Mesodermal cell (in vitro differentiated cells): ENCODE measurements around the gene IKZF5.
A peak's percentile ranks its signal among the peaks of the same experiment; 100 is the strongest.

ENCODE experiments used
- H3K27ac ChIP-seq: 2 replicates; pipeline ENCODE4 v1.7.0; 2013; ENCODE audit warnings: mild to moderate bottlenecking, low read depth, low read length, moderate library complexity; ENCODE audit not compliant: severe bottlenecking
- H3K36me3 ChIP-seq: 2 replicates; pipeline ENCODE4 v1.7.1; 2013; ENCODE audit warnings: mild to moderate bottlenecking, low read length, moderate library complexity; ENCODE audit not compliant: control insufficient read depth, insufficient read depth
- H3K4me1 ChIP-seq: one replicate; pipeline ENCODE4 v1.7.1; 2013; ENCODE audit warnings: mild to moderate bottlenecking, low read length; ENCODE audit not compliant: insufficient read depth, control insufficient read depth, poor library complexity, severe bottlenecking
- H3K4me3 ChIP-seq: 2 replicates; pipeline ENCODE4 v1.7.0; 2013; ENCODE audit warnings: low read length, control low read depth, mild to moderate bottlenecking; ENCODE audit not compliant: insufficient read depth, poor library complexity, severe bottlenecking; ENCODE audit errors: extremely low read depth
- H3K9me3 ChIP-seq: 2 replicates; pipeline ENCODE4 v1.7.1; 2013; ENCODE audit warnings: mild to moderate bottlenecking, low read length, moderate library complexity; ENCODE audit not compliant: control insufficient read depth
- WGBS, 2 experiments: methylation state at CpG; one replicate each; pipeline ENCODE4 v1.1.5; 2013; ENCODE audit warnings: missing lambda C conversion rate in 2 of 2; ENCODE audit not compliant: insufficient coverage in 2 of 2; 5-methylcytosine and 5-hydroxymethylcytosine counted together

The IKZF5 gene

GRCh38 chr10:123014772-123015171, 6.2 kb upstream of the IKZF5 start:
- WGBS, 2 experiments, result 88 to 96% methylated on average over 2 of the region's 2 CpGs
- Histone ChIP-seq H3K27ac (no peak overlapping the region), H3K9me3 (no peaks in the 10 kb centered on the region), H3K4me3 (no peak overlapping the region), H3K4me1 (no peaks in the 10 kb centered on the region), H3K36me3 (peaks cover 3% of the 10 kb centered on the region)

- Histone ChIP-seq H3K9me3 (no peaks in the 10 kb centered on the region), H3K27ac (no peak overlapping the region)
- 93 to 95% methylated on average over 30 to 36 of the region's 43 CpGs for WGBS, 2 experiments
Observed at GRCh38 chr10:123013456-123014419, 5.1 kb upstream of the IKZF5 start.

GRCh38 chr10:123011987-123012386, 3.4 kb upstream of the IKZF5 start:
- peaks cover 7% of the 10 kb centered on the region for H3K4me1 ChIP-seq
- H3K36me3 ChIP-seq, result peaks cover 3% of the 10 kb centered on the region
- H3K4me3 ChIP-seq, result no peak overlapping the region
- no peak overlapping the region for H3K27ac ChIP-seq
- WGBS, 2 experiments, result 72 to 89% methylated on average over 2 to 3 of the region's 3 CpGs
- no peaks in the 10 kb centered on the region for H3K9me3 ChIP-seq

More at GRCh38 chr10:123013456-123014419, 5.1 kb upstream of the IKZF5 start:
- no peaks in the 10 kb centered on the region for H3K4me1 ChIP-seq
- peaks cover 3% of the 10 kb centered on the region for H3K36me3 ChIP-seq
- no peak overlapping the region for H3K4me3 ChIP-seq

- peaks cover 3% of the 10 kb centered on the region for H3K36me3 ChIP-seq
- peaks cover 8% of the 10 kb centered on the region for H3K4me1 ChIP-seq
- WGBS, 2 experiments, result 2 to 3% methylated on average over 30 to 32 of the region's 34 CpGs
- H3K4me3 ChIP-seq, result peak overlapping the region; percentile 98
- peak overlapping the region; percentile 60 for H3K27ac ChIP-seq
- no peaks in the 10 kb centered on the region for H3K9me3 ChIP-seq
Observed at GRCh38 chr10:123009105-123009820, 668 bp upstream of the IKZF5 start.

GRCh38 chr10:123007558-123008354, 839 bp downstream of the IKZF5 start:
- H3K27ac ChIP-seq, result peak overlapping the region; percentile 83
- 1 to 11% methylated on average over 18 to 24 of the region's 30 CpGs for WGBS, 2 experiments
- peak overlapping the region; percentile 98 for H3K4me3 ChIP-seq
- peaks cover under 1% of the 10 kb centered on the region for H3K36me3 ChIP-seq
- H3K9me3 ChIP-seq, result no peaks in the 10 kb centered on the region
- peaks cover 8% of the 10 kb centered on the region for H3K4me1 ChIP-seq

GRCh38 chr10:123004298-123004697, 4.3 kb downstream of the IKZF5 start:
- no peaks in the 10 kb centered on the region for H3K36me3 ChIP-seq
- H3K4me1 ChIP-seq, result peaks cover 8% of the 10 kb centered on the region
- no CpG with 5 or more reads among the region's 2 CpGs for WGBS, 2 experiments
- H3K27ac ChIP-seq, result no peak overlapping the region
- H3K9me3 ChIP-seq, result no peaks in the 10 kb centered on the region
- no peak overlapping the region for H3K4me3 ChIP-seq

- H3K27ac ChIP-seq, result no peak overlapping the region
- no peak overlapping the region for H3K4me3 ChIP-seq
- 100% methylated on average over 1 to 2 of the region's 2 CpGs for WGBS, 2 experiments
- no peaks in the 10 kb centered on the region for H3K9me3 ChIP-seq
- peaks cover 18% of the 10 kb centered on the region for H3K36me3 ChIP-seq
- H3K4me1 ChIP-seq, result no peaks in the 10 kb centered on the region
Observed at GRCh38 chr10:123001370-123001769, 7.2 kb downstream of the IKZF5 start.

- no peak overlapping the region for H3K27ac ChIP-seq
- WGBS, 2 experiments, result 60 to 100% methylated on average over 1 to 2 of the region's 3 CpGs
- H3K9me3 ChIP-seq, result no peaks in the 10 kb centered on the region
- no peaks in the 10 kb centered on the region for H3K4me1 ChIP-seq
- no peak overlapping the region for H3K4me3 ChIP-seq
- H3K36me3 ChIP-seq, result peaks cover 30% of the 10 kb centered on the region
Observed at GRCh38 chr10:123000155-123000554, 8.4 kb downstream of the IKZF5 start.

- WGBS, 2 experiments, result 71% methylated on average over 1 of the region's 3 CpGs; no CpG with 5 or more reads in 1 of the 2 experiments
- no peak overlapping the region for H3K4me3 ChIP-seq
- H3K9me3 ChIP-seq, result no peaks in the 10 kb centered on the region
- no peaks in the 10 kb centered on the region for H3K4me1 ChIP-seq
- peaks cover 35% of the 10 kb centered on the region for H3K36me3 ChIP-seq
- H3K27ac ChIP-seq, result no peak overlapping the region
Observed at GRCh38 chr10:122999347-122999746, 9.2 kb downstream of the IKZF5 start.

GRCh38 chr10:122998934-122999333, 9.7 kb downstream of the IKZF5 start:
- Histone ChIP-seq H3K4me1 (no peaks in the 10 kb centered on the region), H3K4me3 (no peak overlapping the region), H3K36me3 (peaks cover 39% of the 10 kb centered on the region), H3K9me3 (no peaks in the 10 kb centered on the region), H3K27ac (no peak overlapping the region)
- WGBS, 2 experiments, result 92 to 100% methylated on average over 2 of the region's 3 CpGs
